NCI-H2196 (cell line): Measurements from ENCODE around the gene RIPOR2.

ENCODE experiments used
- DNase-seq: peaks from one replicate; lab custom pipeline; 2025; ENCODE audit not compliant: unreplicated experiment; lab: John Stamatoyannopoulos, UW

RIPOR2 gene

DNA sequence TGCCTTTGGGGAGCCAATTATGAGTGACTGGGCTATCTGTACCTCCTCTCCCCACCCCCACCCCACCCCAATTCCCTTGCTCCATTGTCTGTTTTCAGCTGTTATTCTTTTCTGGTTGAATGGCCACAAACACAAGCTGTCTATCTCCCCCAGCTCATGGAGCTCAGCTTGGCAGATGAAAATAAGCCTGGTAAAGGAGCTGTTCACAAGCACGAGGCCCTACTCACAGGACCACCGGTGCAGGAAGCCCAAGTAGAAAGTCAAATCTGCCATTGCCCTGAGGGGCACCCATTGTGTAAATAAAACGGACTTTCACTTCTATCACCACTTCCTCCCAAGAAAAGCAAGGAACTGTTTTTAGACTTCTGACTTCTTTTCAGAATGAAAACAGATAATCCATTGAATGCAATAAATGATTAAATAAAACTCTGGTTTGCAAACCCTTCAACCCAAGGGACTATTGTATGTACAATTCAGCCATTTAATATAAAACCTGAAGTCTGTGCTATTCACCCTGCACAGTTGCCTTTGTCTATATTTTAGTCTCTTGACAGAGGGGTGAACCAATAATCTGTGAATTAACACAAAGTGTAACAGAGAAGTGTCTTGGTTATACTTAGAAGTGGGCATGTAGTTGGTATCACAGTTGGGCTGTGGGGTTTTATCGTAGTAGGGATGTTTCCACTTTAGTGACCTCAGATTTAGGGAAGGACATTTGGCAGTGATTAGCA is 27.7 kb downstream of the RIPOR2 start:
- no peak for DNase-seq

DNA sequence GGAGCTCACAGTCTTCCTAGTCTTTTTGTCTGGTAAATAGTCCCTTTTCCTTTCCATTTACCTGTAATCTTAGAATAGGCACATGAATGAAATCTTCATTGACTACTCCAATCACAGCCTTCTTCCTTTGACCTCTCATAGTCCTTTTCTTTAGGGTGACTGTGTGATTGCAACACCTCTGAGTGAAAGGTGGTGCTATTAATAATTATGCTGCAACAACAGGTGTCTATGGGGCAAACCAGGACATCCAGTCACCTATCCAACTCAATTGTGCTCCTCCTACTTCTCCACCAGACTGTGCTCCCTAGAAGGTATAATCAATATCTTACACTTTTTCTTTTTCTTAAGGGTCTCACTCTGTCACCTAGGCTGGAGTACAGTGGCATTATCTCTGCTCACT is 29.4 kb downstream of the RIPOR2 start:
- no peak for DNase-seq

DNA sequence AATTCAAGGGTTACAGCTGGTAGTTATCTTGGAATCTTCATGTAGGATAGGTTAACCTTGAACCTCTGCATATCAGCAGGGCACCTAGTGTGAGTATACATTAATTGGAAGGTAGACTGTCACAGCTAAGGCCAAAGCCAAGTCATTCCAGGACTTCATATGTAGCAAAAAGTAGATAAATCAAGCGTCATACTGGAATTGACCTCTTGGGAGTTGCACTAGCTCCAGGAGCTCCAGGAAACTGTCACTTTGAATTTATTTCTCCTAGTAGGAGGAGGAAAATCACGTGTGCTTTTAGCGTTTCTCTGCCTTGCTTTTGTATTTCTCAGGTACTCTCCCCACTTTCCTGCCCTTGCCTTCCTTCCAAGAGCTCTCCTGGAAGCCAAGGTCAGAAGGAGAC is 30.3 kb downstream of the RIPOR2 start:
- no peak for DNase-seq

DNA sequence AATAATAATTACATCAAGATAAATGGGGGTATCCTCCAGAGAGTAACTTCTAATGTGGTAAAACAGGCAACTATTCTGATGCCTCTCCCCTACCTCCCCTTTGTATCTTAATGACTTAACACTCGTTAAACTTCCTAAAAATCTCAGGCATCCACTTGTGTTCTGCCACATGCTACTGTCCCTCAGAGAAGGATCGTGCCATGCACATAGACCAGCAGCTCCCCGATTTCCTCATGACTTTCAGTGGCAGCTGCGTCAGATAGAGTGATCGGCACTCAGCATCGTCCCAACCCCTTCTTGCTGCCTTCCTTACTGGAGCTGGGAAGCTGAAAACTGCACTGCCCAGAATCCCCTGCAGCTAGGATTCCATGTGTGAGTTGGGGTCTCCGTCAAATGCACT is 32.1 kb downstream of the RIPOR2 start:
- no peak for DNase-seq

DNA sequence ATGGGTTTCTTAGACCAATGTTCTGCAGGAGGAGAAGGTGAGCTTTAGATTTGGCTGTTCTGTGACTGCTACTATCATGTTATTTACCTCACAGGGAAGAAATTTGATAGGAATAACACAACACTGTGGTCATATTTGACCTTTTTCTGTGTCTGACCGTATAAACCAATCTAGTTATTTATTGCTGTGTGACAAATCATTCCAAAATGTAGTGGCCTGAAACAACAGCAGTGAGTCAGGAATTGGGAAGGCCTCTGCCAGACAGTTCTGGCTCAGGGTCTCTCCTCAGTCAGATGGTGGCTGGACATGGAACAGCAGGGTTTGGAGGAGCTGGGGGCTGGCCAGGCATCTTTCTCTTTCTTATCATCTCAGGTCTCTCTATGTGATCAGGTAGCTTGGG is 33.0 kb downstream of the RIPOR2 start:
- DNase-seq: no peak

DNA sequence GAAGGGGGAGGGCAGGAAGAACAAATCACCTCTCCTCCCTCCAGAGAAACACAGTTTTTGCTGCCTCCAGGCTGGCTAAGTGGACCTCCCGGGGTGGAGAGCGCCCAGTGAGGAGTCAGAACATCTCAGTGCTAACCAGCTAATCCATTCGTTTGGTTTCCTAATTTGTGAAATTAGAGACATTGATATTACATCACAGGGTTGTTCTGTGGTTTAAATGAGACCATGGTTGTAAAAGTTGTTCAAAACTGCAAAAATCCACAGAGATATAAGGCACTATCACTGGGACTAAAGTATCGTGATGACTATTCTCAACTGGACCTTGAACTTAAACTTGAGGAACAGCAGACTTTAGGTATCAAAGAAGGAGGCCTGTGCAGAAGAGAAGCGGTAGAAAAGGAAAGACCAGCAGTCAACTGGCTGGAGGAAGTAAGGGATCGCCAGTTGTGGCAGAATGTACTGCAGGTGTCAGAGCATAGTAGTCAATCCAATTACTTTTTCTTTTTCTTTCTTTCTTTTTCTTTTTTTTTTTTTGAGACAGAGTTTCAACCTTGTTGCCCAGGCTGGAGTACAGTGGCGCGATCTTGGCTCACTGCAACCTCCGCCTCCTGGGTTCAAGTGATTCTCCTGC is 33.9 kb downstream of the RIPOR2 start:
- no peak for DNase-seq

DNA sequence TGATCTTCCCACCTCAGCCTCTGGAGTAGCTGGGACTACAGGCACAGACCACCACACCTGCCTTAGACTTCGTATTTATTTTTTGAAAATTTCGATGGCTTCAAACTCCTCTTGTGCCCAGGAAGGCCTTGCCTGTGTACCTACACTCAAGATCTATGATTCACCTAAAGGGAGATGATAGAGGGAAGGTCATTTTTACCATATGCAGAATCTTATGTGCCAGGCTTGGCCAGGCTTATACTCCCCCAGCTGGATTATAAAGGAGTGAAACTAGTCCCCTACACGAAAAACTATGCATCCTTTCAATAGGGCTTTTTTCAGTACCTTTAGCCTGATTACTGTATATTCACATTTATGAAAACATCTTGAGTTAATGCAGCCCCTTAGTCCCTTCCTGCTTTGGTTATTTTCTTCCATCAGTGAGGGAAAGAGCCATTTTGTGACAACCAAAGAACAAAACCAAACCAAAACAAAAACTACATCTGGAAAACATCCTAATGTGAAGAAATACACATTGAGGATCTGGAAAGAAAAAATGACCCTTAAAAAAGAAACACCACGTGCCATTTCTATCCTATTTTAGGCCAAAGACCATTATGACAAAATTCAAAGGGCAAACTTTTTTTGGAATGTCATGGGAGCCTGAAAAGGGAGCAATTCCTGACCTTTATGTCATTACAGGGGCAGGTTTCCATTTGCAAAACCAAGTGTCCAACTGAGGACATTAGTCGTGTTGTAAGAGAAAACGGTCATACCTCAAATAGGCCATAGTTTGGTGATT is 34.7 kb downstream of the RIPOR2 start:
- DNase-seq: no peak

DNA sequence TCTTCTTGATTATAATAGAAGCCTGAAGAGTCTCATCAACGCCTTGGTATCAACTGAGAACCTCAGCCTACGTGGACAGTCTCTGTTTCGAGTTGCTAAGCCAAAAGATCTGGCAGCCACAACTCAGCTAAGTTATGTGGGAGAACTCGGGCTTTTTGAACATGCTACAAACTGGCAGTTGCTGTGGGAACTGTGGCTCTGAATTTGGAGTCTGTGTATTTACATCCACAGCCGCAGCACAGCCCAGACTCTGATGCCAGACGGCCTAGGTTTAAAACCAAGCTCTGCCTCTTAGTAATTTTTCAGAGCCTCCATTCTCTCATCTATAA is 35.8 kb downstream of the RIPOR2 start:
- no peak for DNase-seq

DNA sequence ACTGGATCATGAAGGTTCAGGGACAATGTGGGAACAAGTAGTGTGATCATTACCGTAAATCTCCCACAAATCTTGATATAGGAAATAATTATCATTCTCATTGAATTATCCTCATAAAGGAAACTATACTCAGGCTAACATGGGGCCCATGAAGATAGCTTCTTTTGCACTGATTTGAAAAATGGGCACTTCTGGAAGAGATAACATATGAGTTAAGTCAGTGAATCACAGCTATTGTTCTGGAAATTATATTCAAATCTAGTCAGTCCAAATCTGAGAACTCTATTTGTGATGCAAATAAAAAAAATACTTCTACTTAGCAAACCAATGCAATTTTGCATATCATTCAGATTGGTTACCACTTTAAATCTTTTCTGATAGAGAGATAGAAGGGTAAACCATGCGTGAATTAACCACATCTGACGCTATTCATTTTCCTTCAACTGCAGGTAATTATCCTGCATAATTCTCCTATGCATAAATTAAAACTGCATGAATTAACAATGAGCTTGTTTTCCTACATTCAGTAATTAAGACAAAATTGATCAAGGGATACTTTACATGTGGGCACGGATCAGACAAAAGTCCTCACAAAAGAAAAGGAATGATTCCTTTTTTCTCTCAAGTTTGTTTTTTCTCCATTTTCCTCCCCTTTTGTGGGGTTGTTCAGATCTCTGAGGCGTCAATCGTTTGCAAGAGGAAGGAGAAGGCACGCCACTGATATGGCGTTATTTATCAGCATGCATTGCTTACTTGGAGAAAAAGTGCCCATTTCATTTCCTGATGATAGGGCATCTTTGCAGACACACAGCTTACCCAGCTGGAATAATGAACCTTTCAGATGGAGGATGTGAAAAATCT is 36.4 kb downstream of the RIPOR2 start:
- DNase-seq: no peak

DNA sequence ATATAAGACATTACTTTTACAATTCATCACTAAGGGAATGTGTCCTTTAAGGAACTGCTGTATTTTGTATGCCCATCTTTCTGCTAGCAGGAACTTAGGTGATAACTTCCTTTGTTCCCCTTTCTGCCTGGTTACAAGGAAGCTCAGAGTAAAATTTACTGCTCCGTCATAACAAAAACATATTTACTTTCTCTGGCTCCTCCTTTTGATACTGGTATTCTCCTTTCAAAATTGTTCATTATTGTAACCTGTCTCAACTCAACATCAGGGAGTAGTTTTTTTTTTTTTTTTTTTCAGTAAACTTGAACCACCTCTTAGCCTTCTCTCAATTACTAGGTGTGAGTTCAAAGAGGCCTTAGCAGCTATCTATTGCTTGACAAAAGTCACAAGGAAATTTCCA is 37.1 kb downstream of the RIPOR2 start:
- no peak for DNase-seq

DNA sequence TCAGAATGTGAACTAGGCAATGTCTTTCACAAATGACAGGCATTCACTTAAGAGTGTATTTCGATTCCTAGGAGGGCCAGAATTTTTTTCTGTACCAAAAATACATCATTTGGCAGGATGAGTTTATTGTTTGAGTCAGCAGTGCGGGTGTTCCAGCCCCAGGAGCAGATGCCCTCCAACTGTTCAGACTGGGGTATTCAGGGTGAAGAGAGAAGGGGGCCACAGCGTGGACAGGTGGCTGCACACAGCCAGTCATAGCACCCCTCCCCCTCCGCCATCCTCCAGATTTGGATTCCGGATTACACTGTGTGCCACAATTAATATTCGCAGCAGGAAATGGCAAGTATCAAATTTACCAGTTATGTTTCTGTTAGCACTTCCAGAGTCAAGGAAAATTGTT is 38.6 kb downstream of the RIPOR2 start:
- DNase-seq: no peak

DNA sequence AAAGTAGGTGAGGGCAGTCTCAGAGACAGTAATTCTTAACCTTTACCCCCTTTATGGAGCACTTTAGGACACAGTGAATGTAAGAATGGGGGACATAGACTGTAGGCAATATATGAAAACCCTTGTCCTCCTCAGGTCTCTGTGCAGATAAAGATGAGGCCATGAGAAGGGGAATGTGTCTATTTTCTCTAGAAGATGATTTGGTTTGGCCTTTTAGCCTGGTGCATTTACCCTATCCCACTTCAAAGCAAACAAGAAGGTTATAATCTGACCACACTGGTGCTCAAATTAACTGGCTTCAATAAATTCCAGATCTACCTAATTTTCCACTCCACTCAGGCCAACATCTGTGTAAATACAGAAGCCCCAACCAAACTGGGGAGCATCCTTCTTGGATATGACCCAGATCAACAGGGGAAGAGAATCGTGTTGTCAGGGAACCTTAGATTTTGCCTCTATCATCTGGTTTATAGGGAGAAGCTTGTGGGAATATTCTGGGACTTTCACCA is 42.4 kb downstream of the RIPOR2 start:
- no peak for DNase-seq

DNA sequence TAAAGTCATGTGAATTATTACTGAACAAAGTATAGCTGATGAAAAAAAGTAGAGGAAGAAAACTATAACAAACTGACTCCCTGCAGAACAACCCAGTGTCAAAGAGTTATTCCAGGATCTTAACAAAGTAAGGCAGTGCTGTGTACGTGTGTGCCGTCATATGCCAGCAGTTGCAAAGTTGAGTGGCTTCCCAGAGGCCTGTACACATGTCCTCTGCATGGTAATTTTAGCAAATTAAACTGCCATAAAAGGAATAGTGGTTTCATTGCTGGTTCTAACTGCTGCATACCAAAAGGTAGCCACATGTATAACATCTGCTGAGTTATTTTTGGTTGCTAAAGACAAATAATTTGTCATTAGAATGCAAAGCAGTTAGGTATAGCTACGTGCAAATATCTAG is 44.8 kb downstream of the RIPOR2 start:
- no peak for DNase-seq

DNA sequence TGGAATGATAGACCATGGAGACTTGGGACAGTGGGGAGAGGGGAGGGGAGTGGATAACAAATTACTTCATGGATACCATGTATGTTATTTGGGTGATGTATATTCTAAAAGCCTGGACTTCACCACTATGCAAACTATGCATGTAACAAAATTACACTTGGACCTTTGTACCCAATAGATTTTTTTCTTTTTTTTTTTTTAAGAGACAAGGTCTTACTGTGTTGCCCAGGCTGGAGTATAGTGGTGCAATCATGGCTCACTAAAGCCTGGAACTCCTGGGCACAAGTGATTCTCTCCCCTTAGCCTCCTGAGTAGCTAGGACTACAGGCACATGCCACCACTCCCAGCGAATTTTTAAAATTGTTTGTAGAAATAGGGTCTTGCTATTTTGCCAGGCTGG is 45.3 kb downstream of the RIPOR2 start:
- no peak for DNase-seq

DNA sequence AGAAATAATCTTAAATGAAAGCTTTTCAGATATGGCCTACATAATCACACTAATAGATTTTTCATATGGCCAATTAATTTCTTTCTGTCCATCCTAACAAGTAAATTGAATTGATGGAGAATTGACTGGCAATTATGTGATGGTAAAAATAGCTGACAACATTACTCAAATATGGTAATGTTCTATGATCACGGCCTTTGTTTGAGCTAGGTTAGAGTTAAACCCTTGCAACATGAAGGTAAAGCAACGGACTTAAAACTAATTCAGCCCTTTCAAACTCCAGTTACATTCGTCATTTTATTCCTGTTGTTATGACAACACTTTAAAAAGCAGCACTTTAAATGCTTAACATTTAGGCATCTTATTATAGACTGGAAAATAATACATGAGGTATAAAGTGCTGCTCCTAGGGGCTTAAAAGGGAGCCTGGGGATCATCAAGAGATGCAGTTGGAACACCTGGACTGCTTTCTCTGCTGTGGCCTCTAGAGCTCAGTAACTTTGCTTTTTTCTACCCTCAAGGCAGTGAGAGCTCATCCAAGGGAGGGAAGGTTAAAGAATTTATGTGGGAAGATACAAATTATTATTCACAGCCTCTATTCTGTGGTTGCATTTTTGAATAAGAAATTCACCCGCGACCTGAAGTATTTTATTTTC is 46.9 kb downstream of the RIPOR2 start:
- DNase-seq: no peak

DNA sequence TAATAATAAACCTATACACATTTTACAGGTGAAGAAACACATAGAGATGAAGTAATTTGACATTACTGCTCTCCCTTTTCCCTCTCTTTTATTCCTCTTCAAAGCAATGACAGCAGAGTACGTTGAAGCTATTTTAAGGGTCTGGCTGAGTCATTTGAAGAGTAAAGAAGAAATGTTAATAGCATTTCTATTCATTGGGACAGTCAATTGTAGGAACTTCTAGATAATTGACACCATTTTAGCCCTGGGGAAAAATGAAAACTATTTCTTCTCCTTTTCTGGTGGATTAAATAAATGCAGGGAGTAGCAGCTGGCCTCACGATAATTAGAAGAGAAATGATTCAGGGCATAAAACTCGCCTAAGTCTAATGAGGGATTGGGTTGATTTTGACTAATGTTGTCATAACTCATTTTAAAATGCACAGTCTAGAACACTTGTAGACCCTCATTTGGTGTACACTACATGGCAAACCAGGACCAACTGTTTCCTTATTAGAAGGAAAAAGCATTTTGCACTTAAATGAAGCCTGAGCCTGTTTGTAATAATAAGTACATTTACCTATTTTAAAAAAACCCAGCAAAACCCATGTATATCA is 48.1 kb downstream of the RIPOR2 start:
- no peak for DNase-seq

DNA sequence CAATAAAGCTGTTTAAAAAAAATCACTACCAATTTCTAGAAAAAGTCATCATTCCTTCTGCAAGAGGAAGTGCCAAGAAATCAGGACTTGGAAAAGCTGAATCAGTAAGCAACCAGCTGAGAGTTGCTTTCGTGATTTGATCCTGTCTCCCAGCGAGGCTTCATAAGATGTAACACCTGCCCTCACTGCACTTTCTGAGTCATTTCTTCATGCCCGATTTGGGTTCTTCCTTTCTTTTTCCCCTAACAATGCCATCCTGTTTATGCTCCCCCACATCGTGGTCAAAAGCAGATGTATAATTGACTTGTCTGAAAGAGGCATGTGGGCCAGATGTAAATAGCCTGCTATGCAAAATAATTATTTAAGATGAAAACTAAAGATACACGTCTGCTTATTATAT is 52.1 kb downstream of the RIPOR2 start:
- DNase-seq: no peak

DNA sequence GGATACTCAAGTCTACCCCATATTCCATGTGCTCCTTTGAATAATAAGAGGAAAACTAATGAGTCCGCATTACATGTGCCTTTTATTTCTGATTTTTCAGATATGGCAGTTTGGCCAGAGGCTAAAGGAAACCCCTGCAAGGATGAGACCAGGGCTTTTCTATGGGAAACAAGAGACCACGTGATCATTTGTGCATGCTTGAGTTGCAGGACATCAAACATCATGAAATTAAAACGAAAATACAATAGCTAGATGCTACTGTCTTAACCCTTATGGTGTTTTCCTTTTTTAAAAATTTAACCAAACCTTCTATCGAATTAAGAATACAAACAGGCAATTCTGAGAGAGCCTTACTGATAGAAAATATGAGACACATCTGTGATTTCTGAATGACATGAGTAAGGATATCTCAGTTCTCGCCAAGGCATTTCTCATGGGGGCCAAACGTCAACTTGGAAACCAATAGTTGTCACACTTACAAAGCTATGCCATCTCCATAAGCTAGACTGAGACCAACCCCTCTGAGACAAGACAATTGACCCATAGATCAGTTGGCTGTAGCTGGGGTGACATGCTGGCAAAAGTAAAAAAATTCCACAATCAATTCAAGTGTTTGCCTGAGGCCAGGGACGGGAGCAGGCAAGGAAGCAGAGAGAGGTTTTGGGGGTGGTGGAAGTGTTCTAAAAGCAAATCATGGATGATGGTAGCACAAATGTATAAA is 52.8 kb downstream of the RIPOR2 start:
- DNase-seq: no peak

DNA sequence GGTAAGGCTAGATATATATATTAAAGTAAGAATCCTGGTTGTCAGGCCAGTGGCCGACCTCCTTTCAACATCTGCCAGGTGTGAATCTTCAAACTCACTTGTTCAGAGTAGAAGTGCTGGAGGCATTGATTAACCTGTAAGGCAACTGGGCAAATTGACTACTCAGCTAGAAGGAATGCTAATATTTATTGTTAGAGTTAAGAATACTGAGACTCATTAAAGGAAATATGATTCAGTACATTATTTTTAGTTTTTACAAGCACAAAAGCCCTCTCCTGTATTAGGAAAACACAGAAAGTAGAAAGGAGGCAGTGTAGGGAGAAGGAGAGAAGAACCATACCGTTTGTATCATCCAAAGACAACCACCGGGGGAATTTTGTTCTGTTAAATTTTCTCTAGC is 53.5 kb downstream of the RIPOR2 start:
- DNase-seq: no peak

DNA sequence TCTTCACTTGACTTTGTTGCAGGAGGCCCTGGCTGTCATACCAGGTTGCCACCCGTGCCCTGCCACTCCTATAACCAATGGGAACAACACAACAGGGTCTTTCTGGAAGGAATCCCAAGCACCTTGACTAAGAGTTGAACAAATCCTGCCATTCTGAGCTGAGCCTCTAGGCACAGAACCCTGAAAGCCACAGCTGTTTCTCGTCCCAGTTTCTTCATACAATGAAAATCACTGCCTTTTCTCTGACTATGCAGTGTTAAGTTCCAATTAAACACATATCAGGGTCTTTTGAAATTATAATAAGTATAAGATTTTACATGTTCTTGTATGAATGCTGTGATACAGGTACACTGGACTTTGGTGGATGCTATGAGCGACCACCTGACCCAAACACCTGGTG is 54.4 kb downstream of the RIPOR2 start:
- DNase-seq: no peak
